Measurements from ENCODE around the gene LRIT2. TPM values are rescaled to one million over a fixed set of nuclear protein-coding genes. Genes with fewer than 3 reads are reported as not detected.

The LRIT2 gene
- total RNA-seq, 3 donors from 2014 or later, result not detected

DNA sequence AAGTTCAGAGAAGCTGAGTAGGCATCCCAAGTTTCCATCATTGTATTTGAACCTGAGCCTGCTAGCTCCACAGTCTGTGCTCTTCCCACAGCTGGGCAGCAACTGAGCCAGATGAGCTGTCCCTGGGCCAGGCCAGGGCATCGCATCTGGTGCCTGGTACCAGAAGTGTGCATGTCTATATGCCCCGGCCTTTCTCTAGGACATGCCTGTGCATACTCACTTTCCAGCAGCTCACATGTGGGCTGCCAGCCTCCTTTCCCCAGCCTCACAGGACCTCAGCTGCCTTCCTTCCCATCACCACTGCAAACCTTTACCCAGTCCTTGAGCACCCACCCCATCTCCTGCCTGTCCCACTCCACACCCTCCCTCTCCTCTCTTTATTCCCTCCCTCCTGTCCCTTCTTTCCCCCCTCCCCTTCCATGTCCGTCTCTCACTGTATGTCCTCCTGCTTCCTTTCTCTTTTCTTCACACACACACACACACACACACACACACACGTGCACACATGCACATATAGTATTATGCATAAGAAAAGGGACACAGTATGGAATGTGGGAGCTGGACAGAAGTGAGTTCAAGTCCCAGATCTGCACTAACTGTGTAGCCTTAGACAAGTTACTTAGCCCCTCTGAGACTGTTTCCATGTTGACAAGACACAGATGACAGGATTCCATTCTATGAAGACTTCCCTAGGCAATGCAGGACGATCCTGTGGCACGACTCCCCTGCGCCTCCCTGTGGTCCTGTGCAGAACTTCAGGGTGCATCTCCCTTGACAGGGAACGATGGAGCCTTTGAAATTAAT, 20.1 kb downstream of the LRIT2 start:
- no peaks in the 10 kb centered on the region for H3K4me1 ChIP-seq
- intact Hi-C loops (cut with DNase I; ENCODE audit: low total_unique reads), result no loop called here
- no peaks in the 10 kb centered on the region for H3K9me3 ChIP-seq
- H3K36me3 ChIP-seq, result no peaks in the 10 kb centered on the region
- TF ChIP-seq, protein P1, sequence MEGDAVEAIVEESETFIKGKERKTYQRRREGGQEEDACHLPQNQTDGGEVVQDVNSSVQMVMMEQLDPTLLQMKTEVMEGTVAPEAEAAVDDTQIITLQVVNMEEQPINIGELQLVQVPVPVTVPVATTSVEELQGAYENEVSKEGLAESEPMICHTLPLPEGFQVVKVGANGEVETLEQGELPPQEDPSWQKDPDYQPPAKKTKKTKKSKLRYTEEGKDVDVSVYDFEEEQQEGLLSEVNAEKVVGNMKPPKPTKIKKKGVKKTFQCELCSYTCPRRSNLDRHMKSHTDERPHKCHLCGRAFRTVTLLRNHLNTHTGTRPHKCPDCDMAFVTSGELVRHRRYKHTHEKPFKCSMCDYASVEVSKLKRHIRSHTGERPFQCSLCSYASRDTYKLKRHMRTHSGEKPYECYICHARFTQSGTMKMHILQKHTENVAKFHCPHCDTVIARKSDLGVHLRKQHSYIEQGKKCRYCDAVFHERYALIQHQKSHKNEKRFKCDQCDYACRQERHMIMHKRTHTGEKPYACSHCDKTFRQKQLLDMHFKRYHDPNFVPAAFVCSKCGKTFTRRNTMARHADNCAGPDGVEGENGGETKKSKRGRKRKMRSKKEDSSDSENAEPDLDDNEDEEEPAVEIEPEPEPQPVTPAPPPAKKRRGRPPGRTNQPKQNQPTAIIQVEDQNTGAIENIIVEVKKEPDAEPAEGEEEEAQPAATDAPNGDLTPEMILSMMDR (IDR thresholded peaks at IDR 0.05), result peak in 2 of 3 donors; percentile 31 to 53
- no peak for TF ChIP-seq POLR2A (IDR thresholded peaks at IDR 0.05)
- no peak overlapping the region for H3K27ac ChIP-seq
- peak; percentile 10 to 27 for DNase-seq (ENCODE audit: low spot score in 2 of 2)
- peaks cover 0 to 10% of the 10 kb centered on the region in 2 donors for H3K27me3 ChIP-seq
- H3K4me3 ChIP-seq, result no peak overlapping the region

DNA sequence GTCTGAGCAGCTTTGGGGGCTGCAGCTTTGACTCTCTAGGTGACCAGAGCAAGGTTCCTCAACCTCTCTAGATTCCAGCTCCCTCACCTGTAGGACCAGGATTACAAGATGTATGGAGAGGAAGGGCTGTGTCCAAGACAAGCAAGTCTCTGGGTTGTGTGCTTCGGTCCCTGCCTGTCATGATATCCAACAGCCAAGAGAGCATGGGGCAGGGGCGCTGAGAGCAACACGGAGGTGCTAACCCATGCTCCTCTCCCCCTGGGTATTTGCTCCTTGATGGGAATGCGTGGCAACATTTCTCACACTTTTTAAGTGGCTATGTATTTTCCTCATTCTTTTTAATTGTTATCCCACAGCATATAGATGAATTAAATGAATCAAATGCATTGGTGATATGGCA, 20.7 kb downstream of the LRIT2 start:
- no peaks in the 10 kb centered on the region for H3K4me1 ChIP-seq
- no peak for DNase-seq (ENCODE audit: low spot score in 2 of 2)
- intact Hi-C loops (cut with DNase I; ENCODE audit: low total_unique reads), result no loop called here
- no peaks in the 10 kb centered on the region for H3K36me3 ChIP-seq
- peaks cover 0 to 10% of the 10 kb centered on the region in 2 donors for H3K27me3 ChIP-seq
- no peaks in the 10 kb centered on the region for H3K9me3 ChIP-seq
- no peak overlapping the region for H3K4me3 ChIP-seq
- TF ChIP-seq, protein P1 (IDR thresholded peaks at IDR 0.05), result no peak
- TF ChIP-seq POLR2AphosphoS5 (IDR thresholded peaks at IDR 0.05) (no peak), POLR2A (IDR thresholded peaks at IDR 0.05) (no peak)
- H3K27ac ChIP-seq, result no peak overlapping the region

DNA sequence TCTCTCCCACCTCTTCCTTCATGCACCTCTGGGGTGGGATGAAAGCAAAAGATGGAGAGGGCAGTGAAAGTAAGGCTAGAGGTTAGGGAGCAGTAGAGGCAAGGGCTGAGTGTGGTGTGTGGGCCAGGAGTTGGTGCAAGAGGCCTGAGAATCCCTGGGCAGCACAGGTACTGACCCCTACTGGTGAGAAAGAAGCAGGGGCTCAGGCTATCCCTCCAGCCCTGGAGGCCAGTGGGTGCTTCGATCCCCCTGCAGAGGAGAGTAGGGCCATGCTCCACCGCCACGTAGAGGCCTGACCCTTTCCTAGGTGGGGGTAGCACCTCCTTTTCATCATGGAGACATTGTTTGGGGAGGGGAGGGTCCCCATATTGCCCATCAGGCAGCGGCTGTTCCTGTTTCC, 21.2 kb downstream of the LRIT2 start:
- H3K4me3 ChIP-seq, result no peak overlapping the region
- TF ChIP-seq, protein P1 (IDR thresholded peaks at IDR 0.05), result no peak
- TF ChIP-seq POLR2AphosphoS5 (IDR thresholded peaks at IDR 0.05) (no peak), POLR2A (IDR thresholded peaks at IDR 0.05) (no peak)
- peaks cover 0 to 10% of the 10 kb centered on the region in 2 donors for H3K27me3 ChIP-seq
- H3K4me1 ChIP-seq, result no peaks in the 10 kb centered on the region
- H3K36me3 ChIP-seq, result no peaks in the 10 kb centered on the region
- no peak overlapping the region for H3K27ac ChIP-seq
- intact Hi-C loops (cut with DNase I; ENCODE audit: low total_unique reads), result no loop called here
- H3K9me3 ChIP-seq, result no peaks in the 10 kb centered on the region
- DNase-seq (ENCODE audit: low spot score in 2 of 2), result no peak

DNA sequence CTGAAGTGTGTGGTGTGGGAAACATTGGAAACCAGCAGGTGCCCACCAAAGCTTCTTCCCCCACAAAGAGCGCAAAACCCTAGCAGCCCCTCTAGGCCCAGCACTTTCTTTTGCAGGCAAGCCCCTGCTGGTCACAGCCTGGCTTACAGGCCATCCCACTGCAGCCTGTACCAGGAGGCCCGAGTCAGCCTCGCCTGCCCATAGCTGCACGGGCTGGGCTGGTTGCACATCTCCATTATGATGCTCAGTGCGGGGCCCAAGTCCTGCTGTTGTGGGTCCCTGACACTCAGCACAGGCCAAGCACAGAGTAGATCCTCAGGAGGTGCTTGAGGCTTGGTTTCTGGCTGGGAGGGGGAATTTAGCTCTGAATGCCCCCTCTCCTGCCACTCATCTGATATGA, 23.0 kb downstream of the LRIT2 start:
- no peak for TF ChIP-seq POLR2AphosphoS5 (IDR thresholded peaks at IDR 0.05)
- no peak for TF ChIP-seq POLR2A (IDR thresholded peaks at IDR 0.05)
- TF ChIP-seq, protein P1 (IDR thresholded peaks at IDR 0.05), result no peak
- H3K9me3 ChIP-seq, result no peaks in the 10 kb centered on the region
- H3K27me3 ChIP-seq, result peaks cover 0 to 9% of the 10 kb centered on the region in 2 donors

DNA sequence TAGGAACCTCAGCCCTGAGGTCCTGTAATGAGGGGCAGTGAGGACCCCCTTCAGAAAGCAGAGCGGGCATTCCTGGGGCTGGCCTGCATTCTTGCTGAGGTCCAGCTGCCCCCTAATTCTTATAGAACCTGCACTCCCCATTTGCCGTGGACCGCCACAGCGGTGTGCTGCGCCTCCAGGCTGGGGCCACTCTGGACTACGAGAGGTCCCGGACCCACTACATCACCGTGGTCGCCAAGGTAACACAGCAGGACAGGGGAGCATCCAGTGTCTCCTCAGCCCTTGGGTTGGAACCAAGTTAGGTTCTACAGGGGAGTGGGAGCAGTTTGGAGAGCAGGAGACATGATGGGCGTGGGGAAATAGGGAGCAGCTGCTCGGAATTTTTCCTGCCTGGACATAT, 23.7 kb downstream of the LRIT2 start:
- H3K27ac ChIP-seq, result no peak overlapping the region
- DNase-seq (ENCODE audit: low spot score in 2 of 2), result no peak
- intact Hi-C loops (cut with DNase I; ENCODE audit: low total_unique reads), result no loop called here
- H3K4me3 ChIP-seq, result no peak overlapping the region
- H3K36me3 ChIP-seq, result no peaks in the 10 kb centered on the region
- TF ChIP-seq POLR2AphosphoS5 (IDR thresholded peaks at IDR 0.05), result no peak
- TF ChIP-seq POLR2A (IDR thresholded peaks at IDR 0.05), result no peak
- TF ChIP-seq, protein P1 (IDR thresholded peaks at IDR 0.05), result no peak
- H3K27me3 ChIP-seq, result peaks cover 0 to 15% of the 10 kb centered on the region in 2 donors
- no peaks in the 10 kb centered on the region for H3K4me1 ChIP-seq
- H3K9me3 ChIP-seq, result no peaks in the 10 kb centered on the region

More for the DNA sequence above, 23.0 kb downstream of the LRIT2 start:
- Histone ChIP-seq H3K4me3 (no peak overlapping the region), H3K36me3 (no peaks in the 10 kb centered on the region), H3K4me1 (no peaks in the 10 kb centered on the region), H3K27ac (no peak overlapping the region)
- intact Hi-C loops (cut with DNase I; ENCODE audit: low total_unique reads), result no loop called here
- no peak for DNase-seq (ENCODE audit: low spot score in 2 of 2)
